ENCODE measurements around the gene PRKAG3.

The PRKAG3 gene

GRCh38 chr2:218839888-218840287 is 8.3 kb upstream of the PRKAG3 start:
- no peak for DNase-seq (ENCODE audit: low read depth)

GRCh38 chr2:218839430-218839829 is 7.8 kb upstream of the PRKAG3 start:
- no peak for DNase-seq (ENCODE audit: low read depth)

- no peak for DNase-seq (ENCODE audit: low read depth)
Observed at GRCh38 chr2:218837495-218837894, 5.9 kb upstream of the PRKAG3 start.

GRCh38 chr2:218834685-218835084 is 3.1 kb upstream of the PRKAG3 start:
- no peak for DNase-seq (ENCODE audit: low read depth)

GRCh38 chr2:218833023-218833609 is 1.5 kb upstream of the PRKAG3 start:
- DNase-seq (ENCODE audit: low read depth) = no peak

GRCh38 chr2:218832520-218832919 is 917 bp upstream of the PRKAG3 start:
- DNase-seq (ENCODE audit: low read depth) = peak; percentile 17

- no peak for DNase-seq (ENCODE audit: low read depth)
Observed at GRCh38 chr2:218832081-218832480, 478 bp upstream of the PRKAG3 start.

GRCh38 chr2:218830526-218831306 is 887 bp downstream of the PRKAG3 start:
- no peak for DNase-seq (ENCODE audit: low read depth)

- no peak for DNase-seq (ENCODE audit: low read depth)
Observed at GRCh38 chr2:218829868-218830451, 1.6 kb downstream of the PRKAG3 start.

GRCh38 chr2:218828477-218828778 is 3.2 kb downstream of the PRKAG3 start:
- DNase-seq (ENCODE audit: low read depth) = no peak

- DNase-seq (ENCODE audit: low read depth) = no peak
Observed at GRCh38 chr2:218827701-218828476, 3.7 kb downstream of the PRKAG3 start.

- DNase-seq (ENCODE audit: low read depth) = no peak
Observed at GRCh38 chr2:218826791-218827190, 4.8 kb downstream of the PRKAG3 start.

GRCh38 chr2:218824004-218824403 is 7.6 kb downstream of the PRKAG3 start:
- DNase-seq (ENCODE audit: low read depth) = no peak

GRCh38 chr2:218823196-218823855 is 8.3 kb downstream of the PRKAG3 start:
- no peak for DNase-seq (ENCODE audit: low read depth)

GRCh38 chr2:218822622-218823021 is 9.0 kb downstream of the PRKAG3 start:
- no peak for DNase-seq (ENCODE audit: low read depth)

GRCh38 chr2:218821605-218822211 is 9.9 kb downstream of the PRKAG3 start:
- no peak for DNase-seq (ENCODE audit: low read depth)

GRCh38 chr2:218820746-218821369 is 10.7 kb downstream of the PRKAG3 start:
- DNase-seq (ENCODE audit: low read depth) = no peak

- no peak for DNase-seq (ENCODE audit: low read depth)
Observed at GRCh38 chr2:218819093-218819492, 12.5 kb downstream of the PRKAG3 start.

- no peak for DNase-seq (ENCODE audit: low read depth)
Observed at GRCh38 chr2:218816561-218817011, 15.0 kb downstream of the PRKAG3 start.

GRCh38 chr2:218815649-218816048 is 16.0 kb downstream of the PRKAG3 start:
- DNase-seq (ENCODE audit: low read depth) = no peak

GRCh38 chr2:218815244-218815637 is 16.4 kb downstream of the PRKAG3 start:
- DNase-seq (ENCODE audit: low read depth) = no peak
